Suprapubic skin (tissue), 4 donors: ENCODE measurements around the gene ERVK3-1. TPM values are rescaled to one million over a fixed set of nuclear protein-coding genes. Genes with fewer than 3 reads are reported as not detected.

Source experiments
- DNase-seq, 2 donors: peaks; one replicate each; pipeline ENCODE4 v3.0.0-alpha.2; 2019; ENCODE audit warnings: low spot score in 2 of 2
- H3K27ac ChIP-seq: fragments of 200-600 bp; sonication (generic); one replicate; pipeline ENCODE4 v1.5.1; 2019
- H3K27me3 ChIP-seq: fragments of 200-600 bp; sonication (generic); one replicate; pipeline ENCODE4 v1.5.1; 2019
- H3K36me3 ChIP-seq: fragments of 200-600 bp; sonication (generic); one replicate; pipeline ENCODE4 v1.5.1; 2019
- H3K4me1 ChIP-seq: fragments of 200-600 bp; sonication (generic); one replicate; pipeline ENCODE4 v1.5.1; 2019
- H3K4me3 ChIP-seq: fragments of 200-600 bp; sonication (generic); one replicate; pipeline ENCODE4 v1.5.1; 2019; ENCODE audit warnings: mild to moderate bottlenecking
- H3K9me3 ChIP-seq: fragments of 200-600 bp; sonication (generic); one replicate; pipeline ENCODE4 v1.5.1; 2019
- EP300 ChIP-seq: sonication (generic); formaldehyde crosslinking; IDR thresholded peaks from one replicate; pipeline ENCODE4 v1.6.1; 2017; ENCODE audit warnings: antibody characterized with exemption
- POLR2A ChIP-seq, 2 donors: fragments of 450-650 bp; IDR thresholded peaks; one replicate each; pipeline ENCODE4 v1.6.1; 2017; ENCODE audit warnings: antibody characterized with exemption in 2 of 2, mild to moderate bottlenecking in 2 of 2, moderate library complexity in 2 of 2
- POLR2AphosphoS5 ChIP-seq, 3 donors: sonication (generic); formaldehyde crosslinking; IDR thresholded peaks; one replicate each; pipeline ENCODE4 v1.6.1; 2017; ENCODE audit warnings: antibody characterized with exemption in 3 of 3
- WGBS: methylation state at CpG from one replicate; pipeline ENCODE4 v1.1.5; 2018; 5-methylcytosine and 5-hydroxymethylcytosine counted together
- total RNA-seq, 4 donors: library from RNA; depleted of rRNA; stranded (reverse); fragments of >200 nt; gene quantifications; one replicate each; pipeline ENCODE4 v1.1.0, GENCODE V29; 2016
- TF ChIP-seq, protein P1 (sequence below), 2 donors: fragments of 200-600 bp in 1 of 2; fragments of 450-650 bp in 1 of 2; sonication (generic) in 1 of 2; IDR thresholded peaks; one replicate each; pipeline ENCODE4 v1.5.1; 2016 to 2019; ENCODE audit warnings: antibody characterized with exemption in 2 of 2, mild to moderate bottlenecking in 1 of 2, moderate library complexity in 1 of 2

ERVK3-1 gene
- total RNA-seq, 4 donors from 2014 or later: 36.9 to 70.3 (median 42.1) TPM

- Histone ChIP-seq H3K27ac (peak overlapping the region; percentile 88), H3K36me3 (peaks cover 25% of the 10 kb centered on the region), H3K27me3 (no peaks in the 10 kb centered on the region), H3K9me3 (peaks cover 16% of the 10 kb centered on the region), H3K4me3 (peak overlapping the region; percentile 67), H3K4me1 (peaks cover 22% of the 10 kb centered on the region)
- 39% methylated on average over 25 of the region's 25 CpGs for WGBS
- no peak for DNase-seq
- TF ChIP-seq POLR2AphosphoS5 (IDR thresholded peaks at IDR 0.05) (no peak), EP300 (no peak), POLR2A (IDR thresholded peaks at IDR 0.05) (no peak)
- TF ChIP-seq, protein P1, sequence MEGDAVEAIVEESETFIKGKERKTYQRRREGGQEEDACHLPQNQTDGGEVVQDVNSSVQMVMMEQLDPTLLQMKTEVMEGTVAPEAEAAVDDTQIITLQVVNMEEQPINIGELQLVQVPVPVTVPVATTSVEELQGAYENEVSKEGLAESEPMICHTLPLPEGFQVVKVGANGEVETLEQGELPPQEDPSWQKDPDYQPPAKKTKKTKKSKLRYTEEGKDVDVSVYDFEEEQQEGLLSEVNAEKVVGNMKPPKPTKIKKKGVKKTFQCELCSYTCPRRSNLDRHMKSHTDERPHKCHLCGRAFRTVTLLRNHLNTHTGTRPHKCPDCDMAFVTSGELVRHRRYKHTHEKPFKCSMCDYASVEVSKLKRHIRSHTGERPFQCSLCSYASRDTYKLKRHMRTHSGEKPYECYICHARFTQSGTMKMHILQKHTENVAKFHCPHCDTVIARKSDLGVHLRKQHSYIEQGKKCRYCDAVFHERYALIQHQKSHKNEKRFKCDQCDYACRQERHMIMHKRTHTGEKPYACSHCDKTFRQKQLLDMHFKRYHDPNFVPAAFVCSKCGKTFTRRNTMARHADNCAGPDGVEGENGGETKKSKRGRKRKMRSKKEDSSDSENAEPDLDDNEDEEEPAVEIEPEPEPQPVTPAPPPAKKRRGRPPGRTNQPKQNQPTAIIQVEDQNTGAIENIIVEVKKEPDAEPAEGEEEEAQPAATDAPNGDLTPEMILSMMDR (IDR thresholded peaks at IDR 0.05): no peak
These were observed 27.2 kb upstream of the ERVK3-1 start for GRCh38 chr19:58277748-58278540.

DNA sequence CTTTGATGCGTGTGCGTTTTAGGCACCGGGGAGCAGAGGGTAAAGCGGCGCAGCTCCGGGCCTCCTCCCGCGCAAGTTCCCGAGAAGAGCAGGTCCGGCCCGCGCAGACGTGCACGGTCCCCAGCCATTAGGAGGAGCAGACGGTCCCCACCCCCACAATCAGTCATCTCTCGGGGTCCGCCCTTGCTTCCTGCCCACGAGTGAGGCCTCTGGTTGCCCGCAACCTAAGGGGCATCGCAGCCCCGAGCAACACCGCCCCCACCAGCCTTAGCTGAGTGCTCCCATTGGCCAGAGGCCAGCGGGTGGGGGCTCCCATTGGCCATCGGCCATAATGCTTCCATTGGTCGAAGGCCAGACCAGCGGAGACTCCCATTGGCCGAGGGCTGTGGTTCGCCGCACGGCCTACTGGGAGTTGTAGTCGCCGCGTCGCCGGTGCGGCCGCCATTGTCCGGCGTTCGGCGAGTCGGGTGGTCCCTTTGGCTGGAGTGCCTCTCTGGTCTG lies 26.6 kb upstream of the ERVK3-1 start, which contains the start of gene ZNF8:
Gene ZNF8, plus strand, starts transcription at position 415 of the 501 bp plus-strand sequence. CDS start 127 bp downstream, outside the sequence.
- peak; percentile 97 to 98 for DNase-seq
- H3K4me3 ChIP-seq: peak within 1 kb of the TSS; percentile 67
- peaks cover 11% of the 10 kb centered on the region for H3K9me3 ChIP-seq
- WGBS: under 1% methylated on average over 21 of the region's 42 CpGs
- peaks cover 22% of the 10 kb centered on the region for H3K4me1 ChIP-seq
- peak within 1 kb of the TSS; percentile 88 for H3K27ac ChIP-seq
- no peaks in the 10 kb centered on the region for H3K27me3 ChIP-seq
- TF ChIP-seq POLR2AphosphoS5 (IDR thresholded peaks at IDR 0.05): peak in 2 of 3 donors; percentile 78 to 94
- TF ChIP-seq, protein P1 (IDR thresholded peaks at IDR 0.05): no peak
- peak in 1 of 2 donors; percentile 28 for TF ChIP-seq POLR2A (IDR thresholded peaks at IDR 0.05)
- peaks cover 21% of the 10 kb centered on the region for H3K36me3 ChIP-seq

DNA sequence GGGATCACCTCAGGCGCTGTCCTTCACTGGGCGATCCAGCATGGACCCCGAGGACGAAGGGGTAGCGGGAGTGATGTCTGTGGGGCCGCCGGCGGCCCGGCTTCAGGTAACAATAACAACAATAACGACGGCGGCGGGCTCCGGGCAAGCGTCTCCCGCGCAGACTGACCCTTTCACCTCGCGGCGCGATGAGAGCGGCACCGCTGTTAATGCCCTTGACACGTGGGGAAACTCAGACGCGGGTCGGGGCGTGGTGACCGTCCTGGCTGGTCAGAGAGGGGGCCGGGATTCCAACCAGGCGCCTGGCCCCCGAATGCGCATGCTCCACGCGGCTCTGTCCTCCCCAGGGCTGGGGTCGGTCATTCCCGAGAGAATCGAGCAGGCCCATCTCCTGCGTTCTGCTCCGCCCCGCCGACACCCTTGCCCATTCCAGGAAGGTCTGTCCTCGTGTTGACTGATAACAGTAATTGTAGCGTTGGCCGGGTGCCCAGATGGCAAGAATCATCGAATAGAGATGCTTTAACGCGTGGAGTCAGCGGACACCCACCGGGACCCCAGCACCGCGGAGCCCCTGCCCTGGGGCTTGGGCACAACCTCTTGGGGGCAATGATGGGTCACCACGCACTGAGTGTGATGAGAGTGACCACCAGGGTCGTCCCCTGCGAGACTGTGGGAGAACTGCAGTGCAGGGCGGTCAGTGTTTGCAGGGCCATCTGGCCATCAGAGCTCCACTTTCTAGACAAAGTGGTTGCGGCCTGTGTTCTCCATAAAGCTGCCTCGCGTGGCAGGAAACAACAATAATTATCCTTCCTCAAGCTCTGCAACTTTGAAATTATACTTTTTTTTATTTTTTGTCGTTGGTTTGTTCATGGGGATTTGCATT lies 25.9 kb upstream of the ERVK3-1 start:
- Histone ChIP-seq H3K4me3 (peak overlapping the region; percentile 67), H3K36me3 (peaks cover 14% of the 10 kb centered on the region), H3K27ac (peak overlapping the region; percentile 88), H3K9me3 (peaks cover 5% of the 10 kb centered on the region), H3K27me3 (no peaks in the 10 kb centered on the region), H3K4me1 (peaks cover 22% of the 10 kb centered on the region)
- no peak for TF ChIP-seq POLR2A (IDR thresholded peaks at IDR 0.05)
- TF ChIP-seq, protein P1 (IDR thresholded peaks at IDR 0.05): no peak
- no peak for TF ChIP-seq EP300
- DNase-seq: peak; percentile 80
- 10% methylated on average over 22 of the region's 60 CpGs for WGBS

DNA sequence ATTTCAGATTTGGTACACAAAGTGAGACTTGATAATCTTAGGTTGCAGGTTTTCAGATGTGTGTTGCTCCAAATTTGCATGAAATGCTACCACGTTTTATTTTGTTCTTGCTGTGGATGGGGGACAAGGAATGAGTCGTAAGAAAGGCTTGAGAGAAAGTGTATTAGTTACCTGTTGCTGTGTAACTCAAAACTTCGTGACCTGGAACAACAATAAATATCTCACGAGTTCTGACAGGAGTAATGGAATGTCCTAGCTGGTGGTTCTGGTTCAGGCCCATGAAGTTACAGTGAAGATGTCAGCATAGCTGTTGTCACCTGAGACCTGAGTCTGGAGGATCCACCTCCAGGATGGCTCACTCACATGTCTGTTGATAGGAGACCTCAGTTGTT lies 25.3 kb upstream of the ERVK3-1 start:
- Histone ChIP-seq H3K4me1 (peaks cover 22% of the 10 kb centered on the region), H3K27ac (no peak overlapping the region), H3K36me3 (peaks cover 9% of the 10 kb centered on the region), H3K9me3 (peaks cover under 1% of the 10 kb centered on the region), H3K4me3 (peak overlapping the region; percentile 67), H3K27me3 (no peaks in the 10 kb centered on the region)
- DNase-seq: no peak
- no peak for TF ChIP-seq POLR2AphosphoS5 (IDR thresholded peaks at IDR 0.05)
- 60% methylated on average over 4 of the region's 4 CpGs for WGBS

GRCh38 chr19:58284199-58284598 lies 21.0 kb upstream of the ERVK3-1 start:
- 87% methylated on average over 7 of the region's 7 CpGs for WGBS
- Histone ChIP-seq H3K27ac (no peak overlapping the region), H3K36me3 (peaks cover 34% of the 10 kb centered on the region), H3K4me3 (no peak overlapping the region), H3K9me3 (no peaks in the 10 kb centered on the region), H3K4me1 (peaks cover 10% of the 10 kb centered on the region), H3K27me3 (no peaks in the 10 kb centered on the region)
- no peak for TF ChIP-seq POLR2A (IDR thresholded peaks at IDR 0.05)
- TF ChIP-seq EP300: no peak
- TF ChIP-seq, protein P1 (IDR thresholded peaks at IDR 0.05): no peak
- no peak for TF ChIP-seq POLR2AphosphoS5 (IDR thresholded peaks at IDR 0.05)
- no peak for DNase-seq
